SK-N-SH treated with all-trans-retinoic acid at 6 μM for 48 hours (cell line): ENCODE results near the gene ARID5B.

ENCODE experiments used
- ISL1 ChIP-seq: fragments of 250-450 bp; sonication (Bioruptor Pico); IDR thresholded peaks from 2 replicates; pipeline ENCODE4 v2.1.2; 2022; ENCODE audit warnings: mild to moderate bottlenecking, moderate library complexity
- SNAI2 ChIP-seq: fragments of 250-450 bp; sonication (Bioruptor Pico); IDR thresholded peaks from 2 replicates; pipeline ENCODE4 v1.5.0; 2020; ENCODE audit warnings: mild to moderate bottlenecking, moderate library complexity
- ZFP30 ChIP-seq: fragments of 450-650 bp; formaldehyde crosslinking; IDR thresholded peaks from 2 replicates; pipeline ENCODE4 v1.5.0; 2022; ENCODE audit warnings: mild to moderate bottlenecking, moderate library complexity

DNA sequence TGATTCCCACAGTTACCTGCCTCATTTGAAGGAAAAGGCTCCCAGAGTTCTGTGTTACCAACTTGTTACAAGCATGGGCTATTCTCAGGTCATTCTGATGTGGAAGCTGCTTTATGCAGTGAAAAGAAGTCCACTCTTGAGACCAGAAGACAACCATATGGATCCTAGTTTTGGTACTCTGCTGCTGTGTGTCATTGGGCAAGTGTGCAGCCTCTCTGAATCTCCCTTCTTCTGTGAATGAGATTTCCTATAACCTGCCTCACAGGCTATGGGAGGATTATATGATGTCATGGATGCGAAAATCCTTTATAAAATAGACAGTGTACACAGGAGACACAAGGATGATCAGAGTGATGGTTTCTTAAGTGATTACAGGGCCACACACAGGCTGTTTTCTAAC, 166.1 kb downstream of the ARID5B start:
- TF ChIP-seq ZFP30 (CRISPR knock-in tag): no peak
- no peak for TF ChIP-seq SNAI2 (CRISPR knock-in tag)
- no peak for TF ChIP-seq ISL1 (CRISPR knock-in tag)
